ENCODE measurements around the gene RNF25. TPM values are rescaled to one million over a fixed set of nuclear protein-coding genes. Genes with fewer than 3 reads are reported as not detected.

Gene RNF25
- total and polyA plus RNA-seq, 2 experiments from 2014 or later = 18.3 to 22.2 TPM

DNA sequence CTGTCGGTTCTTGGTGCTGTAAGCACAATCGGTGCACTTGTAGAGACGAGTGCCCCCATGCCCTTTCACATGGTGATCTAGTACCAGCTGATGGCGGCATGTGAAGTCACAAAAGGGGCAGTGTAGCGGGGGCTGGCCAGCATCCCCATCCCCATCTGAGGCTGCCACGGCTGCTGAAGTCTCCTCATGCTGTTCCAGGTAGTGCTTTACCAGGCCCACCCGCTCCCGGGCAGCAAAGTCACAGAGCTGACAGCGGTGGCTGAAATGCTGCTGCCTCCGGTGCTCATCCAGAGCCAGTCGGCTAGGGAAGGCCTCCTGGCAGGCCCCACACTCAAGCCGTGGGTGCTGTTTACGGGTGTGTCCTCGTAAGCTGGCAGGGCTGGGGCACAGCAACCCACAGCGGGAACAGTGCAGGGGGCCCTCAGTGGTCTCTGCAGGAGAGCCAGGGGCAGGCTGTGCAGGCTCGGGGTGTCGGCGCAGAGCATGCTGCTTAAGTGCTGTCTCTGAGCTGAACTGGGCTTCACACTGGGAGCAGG, 29.6 kb downstream of the RNF25 start:
- DNase-seq (ENCODE audit: low spot score) (no peak), ATAC-seq (no peak)
- Mint-ChIP-seq H3K27ac (no peak overlapping the region), H3K36me3 (ENCODE audit: low read depth) (peaks cover 78% of the 10 kb centered on the region), H3K4me3 (no peak overlapping the region), H3K27me3 (ENCODE audit: insufficient read depth, low read depth, poor library complexity) (peaks cover 3% of the 10 kb centered on the region), H3K4me1 (no peaks in the 10 kb centered on the region), H3K9me3 (no peaks in the 10 kb centered on the region)
- peaks cover 25% of the 10 kb centered on the region; the same call in 1 of the 2 replicates for H3K36me3 ChIP-seq (ENCODE audit: insufficient read depth)
- H3K4me3 ChIP-seq = no peak overlapping the region
- no peaks in the 10 kb centered on the region for H3K27me3 ChIP-seq (ENCODE audit: insufficient read depth)
- no peaks in the 10 kb centered on the region for H3K4me1 ChIP-seq (ENCODE audit: insufficient read depth)
- H2AFZ ChIP-seq = no peak overlapping the region
- H3F3A ChIP-seq (replicated peaks; ENCODE audit: low read depth) = no peaks in the 10 kb centered on the region
- no peak overlapping the region for H3K27ac ChIP-seq (ENCODE audit: low read depth)
- no peaks in the 10 kb centered on the region for H3K9me2 ChIP-seq (ENCODE audit: insufficient read depth)
- no peaks in the 10 kb centered on the region for H3K79me2 ChIP-seq (replicated peaks; ENCODE audit: insufficient read depth)
- no peak overlapping the region for H3K4me2 ChIP-seq
- peaks cover 10% of the 10 kb centered on the region for H4K20me1 ChIP-seq (replicated peaks; ENCODE audit: insufficient read depth)
- TF ChIP-seq JUNB (IDR thresholded peaks at IDR 0.05; ENCODE audit: unreplicated experiment) (no peak), CREB1 (CRISPR knock-in tag; IDR thresholded peaks at IDR 0.05; ENCODE audit: low read depth) (no peak), NANOG (IDR thresholded peaks at IDR 0.05; ENCODE audit: borderline replicate concordance) (no peak), EZH2 (IDR thresholded peaks at IDR 0.05; ENCODE audit: low read depth, unreplicated experiment) (no peak), ZNF331 (CRISPR knock-in tag; IDR thresholded peaks at IDR 0.05; ENCODE audit: low read depth) (no peak), EZH2phosphoT487 (IDR thresholded peaks at IDR 0.05; ENCODE audit: unreplicated experiment) (no peak), POLR2AphosphoS5 (IDR thresholded peaks at IDR 0.05; ENCODE audit: low read depth) (no peak), ZNF114 (CRISPR knock-in tag; IDR thresholded peaks at IDR 0.05) (no peak), STAT1 (IDR thresholded peaks at IDR 0.05; ENCODE audit: unreplicated experiment) (no peak)
- TF ChIP-seq, protein P1, sequence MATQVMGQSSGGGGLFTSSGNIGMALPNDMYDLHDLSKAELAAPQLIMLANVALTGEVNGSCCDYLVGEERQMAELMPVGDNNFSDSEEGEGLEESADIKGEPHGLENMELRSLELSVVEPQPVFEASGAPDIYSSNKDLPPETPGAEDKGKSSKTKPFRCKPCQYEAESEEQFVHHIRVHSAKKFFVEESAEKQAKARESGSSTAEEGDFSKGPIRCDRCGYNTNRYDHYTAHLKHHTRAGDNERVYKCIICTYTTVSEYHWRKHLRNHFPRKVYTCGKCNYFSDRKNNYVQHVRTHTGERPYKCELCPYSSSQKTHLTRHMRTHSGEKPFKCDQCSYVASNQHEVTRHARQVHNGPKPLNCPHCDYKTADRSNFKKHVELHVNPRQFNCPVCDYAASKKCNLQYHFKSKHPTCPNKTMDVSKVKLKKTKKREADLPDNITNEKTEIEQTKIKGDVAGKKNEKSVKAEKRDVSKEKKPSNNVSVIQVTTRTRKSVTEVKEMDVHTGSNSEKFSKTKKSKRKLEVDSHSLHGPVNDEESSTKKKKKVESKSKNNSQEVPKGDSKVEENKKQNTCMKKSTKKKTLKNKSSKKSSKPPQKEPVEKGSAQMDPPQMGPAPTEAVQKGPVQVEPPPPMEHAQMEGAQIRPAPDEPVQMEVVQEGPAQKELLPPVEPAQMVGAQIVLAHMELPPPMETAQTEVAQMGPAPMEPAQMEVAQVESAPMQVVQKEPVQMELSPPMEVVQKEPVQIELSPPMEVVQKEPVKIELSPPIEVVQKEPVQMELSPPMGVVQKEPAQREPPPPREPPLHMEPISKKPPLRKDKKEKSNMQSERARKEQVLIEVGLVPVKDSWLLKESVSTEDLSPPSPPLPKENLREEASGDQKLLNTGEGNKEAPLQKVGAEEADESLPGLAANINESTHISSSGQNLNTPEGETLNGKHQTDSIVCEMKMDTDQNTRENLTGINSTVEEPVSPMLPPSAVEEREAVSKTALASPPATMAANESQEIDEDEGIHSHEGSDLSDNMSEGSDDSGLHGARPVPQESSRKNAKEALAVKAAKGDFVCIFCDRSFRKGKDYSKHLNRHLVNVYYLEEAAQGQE (IDR thresholded peaks at IDR 0.05; ENCODE audit: unreplicated experiment) = no peak
- TF ChIP-seq, protein P2, sequence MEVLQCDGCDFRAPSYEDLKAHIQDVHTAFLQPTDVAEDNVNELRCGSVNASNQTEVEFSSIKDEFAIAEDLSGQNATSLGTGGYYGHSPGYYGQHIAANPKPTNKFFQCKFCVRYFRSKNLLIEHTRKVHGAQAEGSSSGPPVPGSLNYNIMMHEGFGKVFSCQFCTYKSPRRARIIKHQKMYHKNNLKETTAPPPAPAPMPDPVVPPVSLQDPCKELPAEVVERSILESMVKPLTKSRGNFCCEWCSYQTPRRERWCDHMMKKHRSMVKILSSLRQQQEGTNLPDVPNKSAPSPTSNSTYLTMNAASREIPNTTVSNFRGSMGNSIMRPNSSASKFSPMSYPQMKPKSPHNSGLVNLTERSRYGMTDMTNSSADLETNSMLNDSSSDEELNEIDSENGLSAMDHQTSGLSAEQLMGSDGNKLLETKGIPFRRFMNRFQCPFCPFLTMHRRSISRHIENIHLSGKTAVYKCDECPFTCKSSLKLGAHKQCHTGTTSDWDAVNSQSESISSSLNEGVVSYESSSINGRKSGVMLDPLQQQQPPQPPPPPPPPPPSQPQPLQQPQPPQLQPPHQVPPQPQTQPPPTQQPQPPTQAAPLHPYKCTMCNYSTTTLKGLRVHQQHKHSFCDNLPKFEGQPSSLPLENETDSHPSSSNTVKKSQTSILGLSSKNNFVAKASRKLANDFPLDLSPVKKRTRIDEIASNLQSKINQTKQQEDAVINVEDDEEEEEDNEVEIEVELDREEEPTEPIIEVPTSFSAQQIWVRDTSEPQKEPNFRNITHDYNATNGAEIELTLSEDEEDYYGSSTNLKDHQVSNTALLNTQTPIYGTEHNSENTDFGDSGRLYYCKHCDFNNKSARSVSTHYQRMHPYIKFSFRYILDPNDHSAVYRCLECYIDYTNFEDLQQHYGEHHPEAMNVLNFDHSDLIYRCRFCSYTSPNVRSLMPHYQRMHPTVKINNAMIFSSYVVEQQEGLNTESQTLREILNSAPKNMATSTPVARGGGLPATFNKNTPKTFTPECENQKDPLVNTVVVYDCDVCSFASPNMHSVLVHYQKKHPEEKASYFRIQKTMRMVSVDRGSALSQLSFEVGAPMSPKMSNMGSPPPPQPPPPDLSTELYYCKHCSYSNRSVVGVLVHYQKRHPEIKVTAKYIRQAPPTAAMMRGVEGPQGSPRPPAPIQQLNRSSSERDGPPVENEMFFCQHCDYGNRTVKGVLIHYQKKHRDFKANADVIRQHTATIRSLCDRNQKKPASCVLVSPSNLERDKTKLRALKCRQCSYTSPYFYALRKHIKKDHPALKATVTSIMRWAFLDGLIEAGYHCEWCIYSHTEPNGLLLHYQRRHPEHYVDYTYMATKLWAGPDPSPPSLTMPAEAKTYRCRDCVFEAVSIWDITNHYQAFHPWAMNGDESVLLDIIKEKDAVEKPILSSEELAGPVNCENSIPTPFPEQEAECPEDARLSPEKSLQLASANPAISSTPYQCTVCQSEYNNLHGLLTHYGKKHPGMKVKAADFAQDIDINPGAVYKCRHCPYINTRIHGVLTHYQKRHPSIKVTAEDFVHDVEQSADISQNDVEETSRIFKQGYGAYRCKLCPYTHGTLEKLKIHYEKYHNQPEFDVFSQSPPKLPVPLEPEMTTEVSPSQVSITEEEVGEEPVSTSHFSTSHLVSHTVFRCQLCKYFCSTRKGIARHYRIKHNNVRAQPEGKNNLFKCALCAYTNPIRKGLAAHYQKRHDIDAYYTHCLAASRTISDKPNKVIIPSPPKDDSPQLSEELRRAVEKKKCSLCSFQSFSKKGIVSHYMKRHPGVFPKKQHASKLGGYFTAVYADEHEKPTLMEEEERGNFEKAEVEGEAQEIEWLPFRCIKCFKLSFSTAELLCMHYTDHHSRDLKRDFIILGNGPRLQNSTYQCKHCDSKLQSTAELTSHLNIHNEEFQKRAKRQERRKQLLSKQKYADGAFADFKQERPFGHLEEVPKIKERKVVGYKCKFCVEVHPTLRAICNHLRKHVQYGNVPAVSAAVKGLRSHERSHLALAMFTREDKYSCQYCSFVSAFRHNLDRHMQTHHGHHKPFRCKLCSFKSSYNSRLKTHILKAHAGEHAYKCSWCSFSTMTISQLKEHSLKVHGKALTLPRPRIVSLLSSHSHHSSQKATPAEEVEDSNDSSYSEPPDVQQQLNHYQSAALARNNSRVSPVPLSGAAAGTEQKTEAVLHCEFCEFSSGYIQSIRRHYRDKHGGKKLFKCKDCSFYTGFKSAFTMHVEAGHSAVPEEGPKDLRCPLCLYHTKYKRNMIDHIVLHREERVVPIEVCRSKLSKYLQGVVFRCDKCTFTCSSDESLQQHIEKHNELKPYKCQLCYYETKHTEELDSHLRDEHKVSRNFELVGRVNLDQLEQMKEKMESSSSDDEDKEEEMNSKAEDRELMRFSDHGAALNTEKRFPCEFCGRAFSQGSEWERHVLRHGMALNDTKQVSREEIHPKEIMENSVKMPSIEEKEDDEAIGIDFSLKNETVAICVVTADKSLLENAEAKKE (CRISPR knock-in tag; IDR thresholded peaks at IDR 0.05) = no peak
- TF ChIP-seq, protein P3, sequence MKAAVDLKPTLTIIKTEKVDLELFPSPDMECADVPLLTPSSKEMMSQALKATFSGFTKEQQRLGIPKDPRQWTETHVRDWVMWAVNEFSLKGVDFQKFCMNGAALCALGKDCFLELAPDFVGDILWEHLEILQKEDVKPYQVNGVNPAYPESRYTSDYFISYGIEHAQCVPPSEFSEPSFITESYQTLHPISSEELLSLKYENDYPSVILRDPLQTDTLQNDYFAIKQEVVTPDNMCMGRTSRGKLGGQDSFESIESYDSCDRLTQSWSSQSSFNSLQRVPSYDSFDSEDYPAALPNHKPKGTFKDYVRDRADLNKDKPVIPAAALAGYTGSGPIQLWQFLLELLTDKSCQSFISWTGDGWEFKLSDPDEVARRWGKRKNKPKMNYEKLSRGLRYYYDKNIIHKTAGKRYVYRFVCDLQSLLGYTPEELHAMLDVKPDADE (IDR thresholded peaks at IDR 0.05) = no peak
- TF ChIP-seq, protein P4, sequence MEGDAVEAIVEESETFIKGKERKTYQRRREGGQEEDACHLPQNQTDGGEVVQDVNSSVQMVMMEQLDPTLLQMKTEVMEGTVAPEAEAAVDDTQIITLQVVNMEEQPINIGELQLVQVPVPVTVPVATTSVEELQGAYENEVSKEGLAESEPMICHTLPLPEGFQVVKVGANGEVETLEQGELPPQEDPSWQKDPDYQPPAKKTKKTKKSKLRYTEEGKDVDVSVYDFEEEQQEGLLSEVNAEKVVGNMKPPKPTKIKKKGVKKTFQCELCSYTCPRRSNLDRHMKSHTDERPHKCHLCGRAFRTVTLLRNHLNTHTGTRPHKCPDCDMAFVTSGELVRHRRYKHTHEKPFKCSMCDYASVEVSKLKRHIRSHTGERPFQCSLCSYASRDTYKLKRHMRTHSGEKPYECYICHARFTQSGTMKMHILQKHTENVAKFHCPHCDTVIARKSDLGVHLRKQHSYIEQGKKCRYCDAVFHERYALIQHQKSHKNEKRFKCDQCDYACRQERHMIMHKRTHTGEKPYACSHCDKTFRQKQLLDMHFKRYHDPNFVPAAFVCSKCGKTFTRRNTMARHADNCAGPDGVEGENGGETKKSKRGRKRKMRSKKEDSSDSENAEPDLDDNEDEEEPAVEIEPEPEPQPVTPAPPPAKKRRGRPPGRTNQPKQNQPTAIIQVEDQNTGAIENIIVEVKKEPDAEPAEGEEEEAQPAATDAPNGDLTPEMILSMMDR (conservative IDR thresholded peaks at IDR 0.05; ENCODE audit: low read depth in 2 of 2) = no peak

Measured in GM23338 (cell line).